Endodermal cell (in vitro differentiated cells): ENCODE data around the gene IRF3. TPM values are rescaled to one million over a fixed set of nuclear protein-coding genes. Genes with fewer than 3 reads are reported as not detected.
A peak's percentile ranks its signal among the peaks of the same experiment; 100 is the strongest.

ENCODE experiments used
- DNase-seq: peaks from one replicate; pipeline ENCODE4 v3.0.0-alpha.2; 2017
- H3K27ac ChIP-seq: 2 replicates; pipeline ENCODE4 v1.5.1; 2013; ENCODE audit warnings: mild to moderate bottlenecking, low read depth, low read length, moderate library complexity
- H3K27me3 ChIP-seq: 2 replicates; pipeline ENCODE4 v1.6.1; 2013; ENCODE audit warnings: mild to moderate bottlenecking, low read length, moderate library complexity; ENCODE audit not compliant: insufficient read depth, control insufficient read depth, poor library complexity, severe bottlenecking
- H3K36me3 ChIP-seq: 2 replicates; pipeline ENCODE4 v1.7.0; 2013; ENCODE audit warnings: mild to moderate bottlenecking, low read length, moderate library complexity; ENCODE audit not compliant: control insufficient read depth, insufficient read depth
- H3K4me1 ChIP-seq: one replicate; pipeline ENCODE4 v1.7.0; 2013; ENCODE audit warnings: low read length; ENCODE audit not compliant: control insufficient read depth, insufficient read depth
- H3K4me3 ChIP-seq: 2 replicates; pipeline ENCODE4 v1.5.1; 2013; ENCODE audit warnings: mild to moderate bottlenecking, low read length, moderate library complexity
- H3K9ac ChIP-seq: 2 replicates; pipeline ENCODE4 v1.6.1; 2013; ENCODE audit warnings: mild to moderate bottlenecking, low read length, moderate library complexity; ENCODE audit not compliant: poor library complexity, severe bottlenecking; ENCODE audit errors: extremely low read depth
- H3K9me3 ChIP-seq: 2 replicates; pipeline ENCODE4 v1.6.1; 2013; ENCODE audit warnings: mild to moderate bottlenecking, low read length, moderate library complexity; ENCODE audit not compliant: control insufficient read depth
- H3K27ac Mint-ChIP-seq: 2 replicates; pipeline ENCODE4 v1.8.0; 2020; ENCODE audit warnings: mixed read lengths
- H3K27me3 Mint-ChIP-seq: 2 replicates; pipeline ENCODE4 v1.8.0; 2021; ENCODE audit warnings: mild to moderate bottlenecking, mixed read lengths; ENCODE audit not compliant: insufficient read depth
- H3K36me3 Mint-ChIP-seq: 2 replicates; pipeline ENCODE4 v1.8.0; 2020; ENCODE audit warnings: low read depth, mixed read lengths
- H3K4me1 Mint-ChIP-seq: 2 replicates; pipeline ENCODE4 v1.8.0; 2020; ENCODE audit warnings: mixed read lengths
- H3K4me3 Mint-ChIP-seq: 2 replicates; pipeline ENCODE4 v1.8.0; 2020; ENCODE audit warnings: mild to moderate bottlenecking, moderate library complexity, mixed read lengths
- H3K9me3 Mint-ChIP-seq: 2 replicates; pipeline ENCODE4 v1.8.0; 2020; ENCODE audit warnings: mild to moderate bottlenecking, mixed read lengths
- WGBS, 2 experiments: methylation state at CpG; one replicate each; pipeline versions ENCODE4 v1.1.5 to v1.1.7; 2013; ENCODE audit warnings: missing lambda C conversion rate in 2 of 2, mixed read lengths in 1 of 2; ENCODE audit not compliant: insufficient coverage in 1 of 2, insufficient read length in 1 of 2; 5-methylcytosine and 5-hydroxymethylcytosine counted together
- long read RNA-seq, 4 experiments: library from polyadenylated mRNA in 2 of 4; library from RNA in 1 of 4; library from capped mRNA in 1 of 4; stranded (forward) in 3 of 4; unstranded in 1 of 4; transcript quantifications; one replicate each; pipeline ENCODE4 v2.0.0, GENCODE V29; 2020 to 2021; ENCODE audit warnings: inconsistent platforms in 1 of 4
- polyA plus RNA-seq, 2 experiments: library from polyadenylated mRNA; stranded (reverse); fragments of 50-300 nt; gene quantifications; one replicate each; pipeline ENCODE4 v1.2.3, GENCODE V29; 2013
- total RNA-seq, 2 donors: library from RNA; stranded (reverse); fragmentation: NEBNext Ultra II Directional in 1 of 2; extraction: Animal tissue kit (Norgen Biotek cat#: 25700) in 1 of 2; gene quantifications; 2 replicates in 1 of 2; 3 replicates in 1 of 2; pipeline ENCODE4 v1.2.1, GENCODE V29; 2021
- TF ChIP-seq, protein P1 (sequence below): fragments of 200-600 bp; sonication (generic); conservative IDR thresholded peaks from 2 replicates; pipeline ENCODE4 v1.5.0; 2021; ENCODE audit warnings: antibody characterized with exemption, mild to moderate bottlenecking

Gene IRF3, protein sequence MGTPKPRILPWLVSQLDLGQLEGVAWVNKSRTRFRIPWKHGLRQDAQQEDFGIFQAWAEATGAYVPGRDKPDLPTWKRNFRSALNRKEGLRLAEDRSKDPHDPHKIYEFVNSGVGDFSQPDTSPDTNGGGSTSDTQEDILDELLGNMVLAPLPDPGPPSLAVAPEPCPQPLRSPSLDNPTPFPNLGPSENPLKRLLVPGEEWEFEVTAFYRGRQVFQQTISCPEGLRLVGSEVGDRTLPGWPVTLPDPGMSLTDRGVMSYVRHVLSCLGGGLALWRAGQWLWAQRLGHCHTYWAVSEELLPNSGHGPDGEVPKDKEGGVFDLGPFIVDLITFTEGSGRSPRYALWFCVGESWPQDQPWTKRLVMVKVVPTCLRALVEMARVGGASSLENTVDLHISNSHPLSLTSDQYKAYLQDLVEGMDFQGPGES
- total RNA-seq, result 100 to 1,000 TPM; 127 to 128 TPM
- polyA plus RNA-seq (2013, experiment 1 of 2), result 58.7 TPM
- 66.6 TPM for polyA plus RNA-seq (2013, experiment 2 of 2)
- long read RNA-seq, experiment 1, transcript IRF3-203 (8 exons, 1,613 nt), result major isoform, 10 of 44 reads
- long read RNA-seq, experiment 1, partial matches to known transcripts, result 9 of 44 reads
- long read RNA-seq, experiment 1, other reads (novel, unspliced or antisense), result 19 of 44 reads
- long read RNA-seq, experiment 2, transcript IRF3-201 (7 exons, 1,691 nt), result minor isoform, 12 of 88 reads
- long read RNA-seq, experiment 2, transcript IRF3-228 (8 exons, 1,556 nt), result minor isoform, 5 of 88 reads
- long read RNA-seq, experiment 2, transcript IRF3-203 (8 exons, 1,613 nt), result major isoform, 38 of 88 reads
- long read RNA-seq, experiment 2, partial matches to known transcripts, result 4 of 88 reads
- long read RNA-seq, experiment 2, other reads (novel, unspliced or antisense), result 26 of 88 reads
- long read RNA-seq, experiment 3, transcript IRF3-221 (8 exons, 1,468 nt), result minor isoform, 8 of 257 reads
- long read RNA-seq, experiment 3, transcript IRF3-203 (8 exons, 1,613 nt), result major isoform, 120 of 257 reads
- long read RNA-seq, experiment 3, transcript IRF3-228 (8 exons, 1,556 nt), result minor isoform, 12 of 257 reads
- long read RNA-seq, experiment 3, partial matches to known transcripts, result 9 of 257 reads
- long read RNA-seq, experiment 3, other reads (novel, unspliced or antisense), result 100 of 257 reads
- long read RNA-seq, experiment 4, transcript IRF3-201 (7 exons, 1,691 nt), result minor isoform, 8 of 108 reads
- long read RNA-seq, experiment 4, transcript IRF3-203 (8 exons, 1,613 nt), result major isoform, 57 of 108 reads
- long read RNA-seq, experiment 4, partial matches to known transcripts, result 12 of 108 reads
- long read RNA-seq, experiment 4, other reads (novel, unspliced or antisense), result 23 of 108 reads

DNA sequence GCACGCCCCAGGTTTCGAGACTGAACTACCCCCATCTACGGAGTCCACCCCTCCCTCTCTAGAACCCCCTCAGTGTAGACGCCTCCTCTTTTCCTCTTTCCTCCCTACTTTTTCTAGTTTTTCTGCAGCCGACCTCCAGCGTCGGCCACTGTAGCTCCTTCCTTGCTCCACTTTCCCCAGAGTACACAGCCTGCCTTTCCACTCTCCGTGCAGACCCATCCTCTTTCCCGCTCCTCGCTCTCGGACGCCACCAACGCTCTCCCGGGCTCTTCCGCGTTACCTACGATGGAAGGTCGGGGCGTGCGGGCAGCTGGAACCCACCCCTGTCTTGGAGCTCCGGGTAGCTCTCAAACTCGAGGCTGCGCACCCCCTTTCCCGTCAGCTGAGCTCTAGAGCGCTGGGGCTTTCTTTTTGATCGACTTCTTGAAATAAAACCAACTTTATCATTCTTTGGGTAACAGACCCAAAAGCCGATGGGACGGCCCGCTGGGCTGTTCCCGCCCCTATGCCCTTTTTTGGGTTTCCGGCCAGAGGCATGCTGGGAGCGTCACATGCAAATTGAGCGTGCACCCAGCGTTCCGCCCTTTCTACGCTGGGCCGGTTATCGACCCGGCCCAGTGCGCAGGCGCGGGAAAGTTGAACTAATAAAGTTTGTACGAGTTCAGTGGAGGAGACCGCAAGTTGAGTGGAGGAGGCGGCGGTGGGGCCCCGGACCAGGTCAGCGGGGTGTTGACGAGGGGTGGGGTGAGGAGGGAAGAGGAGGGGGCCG is at the start of gene IRF3, which contains the start of gene BCL2L12:
Gene IRF3, minus strand, starts transcription at position 507 of the 769 bp plus-strand sequence. CDS start 1,019 bp downstream, outside the sequence.
Gene BCL2L12, plus strand, starts transcription at position 583 of the 769 bp plus-strand sequence. CDS start 760 bp downstream, outside the sequence.
- TF ChIP-seq, protein P1, sequence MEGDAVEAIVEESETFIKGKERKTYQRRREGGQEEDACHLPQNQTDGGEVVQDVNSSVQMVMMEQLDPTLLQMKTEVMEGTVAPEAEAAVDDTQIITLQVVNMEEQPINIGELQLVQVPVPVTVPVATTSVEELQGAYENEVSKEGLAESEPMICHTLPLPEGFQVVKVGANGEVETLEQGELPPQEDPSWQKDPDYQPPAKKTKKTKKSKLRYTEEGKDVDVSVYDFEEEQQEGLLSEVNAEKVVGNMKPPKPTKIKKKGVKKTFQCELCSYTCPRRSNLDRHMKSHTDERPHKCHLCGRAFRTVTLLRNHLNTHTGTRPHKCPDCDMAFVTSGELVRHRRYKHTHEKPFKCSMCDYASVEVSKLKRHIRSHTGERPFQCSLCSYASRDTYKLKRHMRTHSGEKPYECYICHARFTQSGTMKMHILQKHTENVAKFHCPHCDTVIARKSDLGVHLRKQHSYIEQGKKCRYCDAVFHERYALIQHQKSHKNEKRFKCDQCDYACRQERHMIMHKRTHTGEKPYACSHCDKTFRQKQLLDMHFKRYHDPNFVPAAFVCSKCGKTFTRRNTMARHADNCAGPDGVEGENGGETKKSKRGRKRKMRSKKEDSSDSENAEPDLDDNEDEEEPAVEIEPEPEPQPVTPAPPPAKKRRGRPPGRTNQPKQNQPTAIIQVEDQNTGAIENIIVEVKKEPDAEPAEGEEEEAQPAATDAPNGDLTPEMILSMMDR, result no peak
- Mint-ChIP-seq H3K9me3 (peaks cover 1% of the 10 kb centered on the region), H3K36me3 (peaks cover 42% of the 10 kb centered on the region), H3K27ac (peak within 1 kb of the TSS; percentile 95), H3K27me3 (no peaks in the 10 kb centered on the region), H3K4me1 (peaks cover 16% of the 10 kb centered on the region), H3K4me3 (peak within 1 kb of the TSS; percentile 93)
- Histone ChIP-seq H3K9me3 (peaks cover 3% of the 10 kb centered on the region), H3K27ac (peak within 1 kb of the TSS; percentile 47), H3K9ac (peak within 1 kb of the TSS; percentile 77), H3K36me3 (peaks cover 47% of the 10 kb centered on the region), H3K4me1 (no peaks in the 10 kb centered on the region), H3K27me3 (no peaks in the 10 kb centered on the region), H3K4me3 (peak within 1 kb of the TSS; percentile 90)
- peak; percentile 98 for DNase-seq
- WGBS, 2 experiments, result 0 to 1% methylated on average over 35 to 50 of the region's 50 CpGs

DNA sequence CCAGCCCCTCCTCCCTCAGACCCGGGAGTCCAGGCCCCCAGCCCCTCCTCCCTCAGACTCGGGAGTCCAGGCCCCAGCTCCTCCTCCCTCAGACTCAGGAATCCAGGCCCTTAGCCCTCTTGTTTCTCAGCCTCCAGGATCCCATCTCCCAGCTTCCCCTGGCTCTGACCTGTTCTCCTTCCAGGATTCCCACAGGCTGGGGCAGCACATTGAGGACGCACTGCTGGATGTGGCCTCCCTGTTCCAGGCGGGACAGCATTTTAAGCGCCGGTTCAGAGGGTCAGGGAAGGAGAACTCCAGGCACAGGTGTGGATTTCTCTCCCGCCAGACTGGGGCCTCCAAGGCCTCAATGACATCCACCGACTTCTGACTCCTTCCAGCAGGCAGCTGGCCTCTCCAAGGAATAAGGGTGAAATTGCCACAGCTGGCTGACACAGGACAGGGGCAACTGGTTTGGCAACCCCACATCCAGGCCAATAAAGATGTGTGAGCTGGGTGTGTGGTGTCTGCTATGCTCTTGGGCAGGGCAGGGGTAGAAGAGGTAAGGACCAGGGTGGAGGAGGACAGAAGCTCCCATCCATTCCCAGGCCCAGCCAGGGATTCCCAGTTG is 47.7 kb upstream of the IRF3 start:
- Histone ChIP-seq H3K36me3 (no peaks in the 10 kb centered on the region), H3K9ac (no peak overlapping the region), H3K9me3 (no peaks in the 10 kb centered on the region), H3K4me1 (no peaks in the 10 kb centered on the region), H3K4me3 (no peak overlapping the region), H3K27ac (no peak overlapping the region), H3K27me3 (no peaks in the 10 kb centered on the region)
- peaks cover 3% of the 10 kb centered on the region for H3K9me3 Mint-ChIP-seq
- WGBS, 2 experiments, result 83 to 88% methylated on average over 5 to 7 of the region's 8 CpGs
- no peaks in the 10 kb centered on the region for H3K27me3 Mint-ChIP-seq
- H3K4me3 Mint-ChIP-seq, result no peak overlapping the region
- DNase-seq, result no peak
- H3K36me3 Mint-ChIP-seq, result peaks cover 27% of the 10 kb centered on the region
- no peaks in the 10 kb centered on the region for H3K4me1 Mint-ChIP-seq
- no peak overlapping the region for H3K27ac Mint-ChIP-seq
- TF ChIP-seq, protein P1, result no peak
